Measurements from ENCODE around the gene CEMIP2. TPM values are rescaled to one million over a fixed set of nuclear protein-coding genes. Genes with fewer than 3 reads are reported as not detected.

Gene CEMIP2
- total RNA-seq, 1 experiment from 2014 or later = 14.8 TPM

DNA sequence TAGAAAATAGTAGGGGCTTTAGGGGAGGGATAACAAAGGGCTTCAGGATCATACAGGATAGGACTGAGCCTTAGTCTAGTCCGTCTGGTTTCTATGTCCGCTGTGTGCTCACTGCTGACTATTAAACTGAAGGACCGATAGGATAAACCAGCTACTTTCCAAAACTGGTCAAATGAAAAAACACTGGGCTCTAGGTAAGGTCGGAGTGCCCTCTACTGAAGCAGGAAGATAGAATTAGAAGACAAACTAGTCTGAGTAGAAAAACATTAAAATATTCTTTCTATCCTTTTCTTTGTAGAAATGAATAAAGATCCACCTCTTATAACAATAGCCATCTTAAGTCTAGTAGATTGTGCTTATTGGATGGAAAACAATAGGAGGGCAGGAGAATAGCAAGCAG lies 133.6 kb downstream of the CEMIP2 start:
- CTCF ChIA-PET = interaction anchor here (0.7 kb wide), 2 partner anchors 47 to 72 kb away, joined by 4 to 5 read pairs; no protein-coding TSS in a partner anchor

More for the DNA sequence above, 133.6 kb downstream of the CEMIP2 start:
- Histone ChIP-seq H3K4me1 (ENCODE audit: control insufficient read depth, insufficient read depth, low read length) (no peaks in the 10 kb centered on the region), H3K9me3 (ENCODE audit: control insufficient read depth, insufficient read depth, low read depth, low read length) (no peaks in the 10 kb centered on the region), H3K36me3 (ENCODE audit: control insufficient read depth, insufficient read depth, low read length) (no peaks in the 10 kb centered on the region), H3K4me3 (ENCODE audit: low read depth in 2 of 2, low read length in 2 of 2) (no peak overlapping the region), H3K27me3 (ENCODE audit: control insufficient read depth, insufficient read depth, low read length) (no peaks in the 10 kb centered on the region), H3K27ac (ENCODE audit: low read length) (no peak overlapping the region)
- POLR2A ChIA-PET = no interaction called here
- no peak for ATAC-seq
- in situ Hi-C loops (cut with HindIII; ENCODE audit: low pct_unique_long_range_greater_than_20kb, low sequenced_read_pairs) (no loop called here), intact Hi-C loops (cut with micrococcal nuclease; ENCODE audit: unreplicated experiment) (no loop called here)
- TF ChIP-seq POLR2AphosphoS5 (IDR thresholded peaks at IDR 0.05; ENCODE audit: low read depth, low read length) (no peak), CTCF (IDR thresholded peaks at IDR 0.05) (no peak; the same call in 1 of the 2 replicates), SIN3A (IDR thresholded peaks at IDR 0.05; ENCODE audit: borderline replicate concordance, insufficient read depth, low read depth, low read length) (no peak), TCF7L2 (IDR thresholded peaks at IDR 0.05; ENCODE audit: low read depth, low read length) (no peak), REST (IDR thresholded peaks at IDR 0.05; ENCODE audit: insufficient read depth in 1 of 2, low read depth in 2 of 2, low read length in 1 of 2) (no peak)
- no TSS peak for BruUV-seq (replicated peaks)
- DNase-seq (ENCODE audit: low read depth, low spot score) = no peak

Other genes with a start within 250 kb of the CEMIP2 start
- 21.1 TPM for gene ABHD17B, start 142.7 kb upstream of the CEMIP2 start, total RNA-seq (2021; ENCODE audit: unreplicated experiment)
- gene C9orf85, start 143.1 kb upstream of the CEMIP2 start, total RNA-seq (2021; ENCODE audit: unreplicated experiment) = 8.0 TPM

Data from Panc1 (cell line).